HG03432 (cell line): ENCODE data around the gene AHNAK.
"Not testable (repeated sequence)": the region's sequence is repeated elsewhere in the genome, so short reads cannot be mapped to it uniquely, and the experiment has no call there.

ENCODE experiments used
- ATAC-seq: cut with Tn5 transposase; IDR thresholded peaks from one replicate; pipeline ENCODE4 v1.9.1; 2021; ENCODE audit warnings: mild to moderate bottlenecking, moderate library complexity; ENCODE audit not compliant: unreplicated experiment

Gene AHNAK

DNA sequence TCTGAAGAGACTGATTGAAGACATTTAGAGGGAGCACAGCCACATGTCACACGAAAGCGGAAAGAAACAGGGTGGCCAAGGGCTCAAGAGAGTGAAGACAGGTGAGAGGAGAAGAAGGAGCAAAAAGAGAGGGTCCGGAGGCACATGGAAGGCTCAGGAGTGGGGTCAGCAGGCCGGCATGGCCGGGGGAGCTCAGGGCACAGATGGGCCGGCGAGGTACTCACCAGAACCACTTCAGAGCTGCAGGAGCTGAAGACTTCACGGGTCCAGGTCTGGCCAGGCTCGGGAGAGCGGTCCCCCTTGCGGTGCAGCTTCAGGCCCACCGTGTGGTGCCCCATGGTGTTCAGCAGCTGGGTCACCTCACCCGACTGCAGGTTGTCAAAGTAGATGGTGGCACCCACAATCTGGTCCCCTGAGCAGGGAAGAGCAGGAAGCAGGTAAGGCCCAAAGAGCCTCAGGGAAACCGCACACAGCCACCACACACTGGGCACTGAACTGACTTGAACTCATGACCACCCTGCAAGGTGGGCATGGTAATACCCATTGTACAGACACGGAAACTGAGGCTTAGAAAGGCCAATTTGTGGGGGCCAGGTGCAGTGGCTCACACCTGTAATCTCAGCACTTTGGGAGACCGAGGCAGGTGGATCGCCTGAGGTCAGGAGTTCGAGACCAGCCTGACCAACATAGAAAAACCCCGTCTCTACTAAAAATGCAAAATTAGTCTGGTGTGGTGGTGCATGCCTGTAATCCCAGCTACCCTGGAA lies 11.6 kb downstream of the AHNAK start:
- ATAC-seq, result no peak

DNA sequence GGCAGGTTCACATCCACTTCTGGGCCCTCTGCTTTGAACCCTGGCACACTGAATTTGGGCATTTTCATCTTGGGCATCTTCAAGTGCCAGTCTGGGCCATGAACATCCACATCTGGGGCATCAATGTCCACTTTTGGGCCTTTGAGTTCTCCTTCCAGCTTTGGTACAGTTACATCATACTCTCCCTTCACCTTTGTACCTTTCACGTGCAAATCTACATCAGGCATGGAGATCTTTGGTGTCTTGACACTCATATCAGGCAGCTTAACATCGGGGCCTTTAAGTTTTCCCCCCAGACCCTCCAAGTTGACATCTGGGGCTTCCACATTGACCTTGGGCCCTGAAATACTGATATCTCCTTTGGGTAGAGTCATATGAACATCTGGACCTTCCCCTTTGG lies 14.5 kb downstream of the AHNAK start:
- ATAC-seq, result no peak

DNA sequence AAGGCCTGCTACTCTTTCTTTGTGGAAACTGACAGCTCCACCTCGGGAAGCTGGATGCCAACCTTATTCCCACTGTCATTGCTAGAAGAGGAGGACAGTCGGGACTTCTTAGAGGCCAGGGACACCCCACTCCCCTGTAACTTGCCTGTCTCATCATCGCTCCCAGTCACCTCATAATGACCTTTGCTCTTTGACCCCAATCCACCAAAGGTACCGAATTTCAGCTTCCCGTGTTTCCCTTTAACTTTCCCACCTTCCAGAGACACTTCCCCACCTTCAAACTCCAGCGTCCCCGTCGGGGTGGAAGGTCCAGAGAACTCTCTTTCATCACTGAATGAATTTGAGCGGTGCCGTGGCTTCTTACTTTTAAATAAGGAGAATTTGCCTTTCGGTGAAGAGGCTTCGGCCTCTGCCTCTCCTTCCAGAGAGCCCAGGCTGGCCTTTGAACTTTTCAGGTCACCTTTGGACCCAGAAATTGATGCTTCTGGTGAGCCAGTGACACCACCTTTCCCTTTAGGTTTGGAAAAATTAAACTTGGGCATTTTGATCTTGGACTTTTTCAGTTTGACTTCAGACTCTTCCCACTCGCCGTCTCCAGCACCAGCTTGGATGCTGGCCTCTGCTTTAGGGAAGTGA lies 29.8 kb downstream of the AHNAK start:
- ATAC-seq, result no peak

GRCh38 chr11:62514151-62514550 lies 32.5 kb downstream of the AHNAK start:
- ATAC-seq, result no peak

DNA sequence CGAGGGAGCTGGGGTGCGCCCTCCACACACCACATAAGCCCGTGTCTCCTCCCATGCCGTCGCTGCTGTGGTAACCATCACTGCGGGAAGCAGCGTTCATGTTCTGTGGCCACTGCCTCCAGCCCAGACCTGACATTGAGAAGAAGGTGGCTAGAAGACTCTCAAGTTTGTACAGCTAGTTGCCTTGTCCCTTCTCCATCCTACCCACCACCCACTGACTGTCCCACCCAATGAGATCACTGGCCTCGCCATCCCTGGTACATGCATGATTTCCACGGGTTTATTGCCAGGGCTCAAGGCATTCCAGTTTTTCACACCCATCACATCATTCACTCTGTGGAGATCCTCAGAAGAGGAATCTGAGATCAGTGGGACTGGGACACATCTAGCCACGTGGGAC lies 33.0 kb downstream of the AHNAK start:
- ATAC-seq, result no peak

DNA sequence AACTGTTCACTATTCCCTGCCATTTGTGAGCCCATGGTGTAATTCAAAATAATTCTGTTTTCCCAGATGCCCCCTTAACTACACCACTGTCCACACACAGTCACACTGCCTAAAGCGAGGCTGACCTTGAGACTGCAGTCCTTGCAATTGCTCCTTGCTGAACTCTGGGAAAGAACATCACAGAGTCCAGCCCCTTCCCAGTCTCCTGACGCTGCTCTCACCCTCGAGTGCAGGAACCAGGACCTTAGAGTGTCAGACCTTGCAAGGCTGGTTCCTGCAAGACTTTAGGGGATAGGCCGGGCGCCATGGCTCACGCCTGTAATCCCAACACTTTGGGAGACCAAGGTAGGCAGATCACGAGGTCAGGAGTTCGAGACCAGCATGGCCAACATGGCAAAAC lies 33.6 kb downstream of the AHNAK start:
- no peak for ATAC-seq

DNA sequence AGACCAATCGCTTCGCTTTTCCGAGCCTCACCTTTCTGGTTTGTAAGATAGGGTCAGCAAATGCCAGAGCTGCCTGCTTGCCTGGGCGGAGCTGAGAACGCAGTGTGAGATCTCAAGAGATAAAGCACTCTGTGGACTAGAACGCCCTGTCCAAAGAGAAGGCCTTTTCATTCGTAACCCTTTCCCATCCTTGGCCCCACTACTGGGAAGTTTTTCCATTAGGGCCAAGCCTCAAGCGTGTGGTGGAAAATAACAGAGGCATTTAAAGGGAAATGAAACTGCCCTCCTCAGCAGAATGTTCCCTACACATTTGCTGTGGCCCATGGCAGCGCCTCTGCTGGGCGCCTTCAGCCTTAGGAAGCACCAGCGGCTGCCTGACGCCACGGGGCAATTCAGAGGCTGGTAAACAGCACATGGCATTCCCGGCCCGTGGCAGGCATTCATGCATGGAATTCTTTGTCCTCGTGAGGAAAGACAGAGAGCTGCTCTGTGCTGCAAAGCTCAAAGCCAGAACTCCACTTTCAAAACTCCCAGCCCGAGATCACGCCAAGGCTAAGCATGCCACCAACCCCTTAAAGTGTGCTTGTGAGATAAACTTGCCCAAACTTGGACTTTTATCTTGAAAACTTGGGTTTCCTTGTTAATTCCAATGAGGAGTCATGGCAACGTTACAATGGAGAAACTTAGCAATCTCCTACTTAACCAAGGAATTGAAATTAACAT lies 38.1 kb downstream of the AHNAK start:
- ATAC-seq, result no peak

DNA sequence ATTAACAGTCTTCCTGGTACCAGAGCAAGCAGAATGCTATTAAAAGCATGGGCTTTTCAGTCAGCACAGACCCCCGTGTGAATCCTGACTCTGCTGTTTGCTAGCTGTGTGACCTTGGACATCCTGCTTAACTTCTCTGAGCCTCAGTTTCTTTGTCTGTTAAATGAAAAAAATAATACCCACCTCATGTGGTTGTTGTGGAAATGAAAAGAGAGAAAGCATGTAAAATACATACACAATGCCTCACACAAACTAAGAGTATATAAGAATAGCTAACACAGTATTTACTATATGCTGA lies 39.5 kb downstream of the AHNAK start:
- ATAC-seq, result no peak

DNA sequence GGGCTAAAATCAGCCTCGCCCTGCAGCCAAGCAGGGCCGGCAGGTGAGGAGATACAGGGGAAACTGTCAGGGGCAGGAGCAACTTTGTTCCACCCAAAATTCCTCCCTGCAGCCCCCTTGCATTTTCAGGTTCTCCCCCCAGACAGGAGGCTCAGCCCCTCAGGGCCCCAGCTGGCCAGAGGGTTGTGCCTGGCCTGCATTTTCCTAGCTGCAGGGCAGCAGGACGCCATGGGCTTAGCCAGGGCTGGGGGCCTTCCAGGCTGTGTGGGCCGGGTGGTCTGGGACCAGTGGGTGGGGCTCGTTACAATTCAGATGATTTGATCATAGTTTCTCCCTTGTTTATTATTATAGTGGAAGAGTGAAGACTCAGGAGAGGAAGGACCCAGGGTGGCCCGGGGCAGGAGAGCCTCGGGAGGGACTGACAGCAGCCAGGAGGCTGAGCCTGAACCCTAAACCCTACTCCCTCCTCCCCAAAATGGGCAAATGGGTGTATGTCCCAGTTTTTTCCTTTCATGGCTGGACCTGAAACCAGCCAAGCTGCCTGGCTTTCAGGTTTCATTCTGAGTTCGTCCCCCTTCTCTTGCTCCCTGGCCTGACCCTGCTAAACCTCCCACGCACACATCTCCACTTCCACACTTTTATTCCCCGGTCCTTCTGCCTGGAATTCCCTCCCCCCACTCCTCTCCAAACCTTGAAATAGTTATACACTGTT lies 40.0 kb downstream of the AHNAK start:
- no peak for ATAC-seq

- ATAC-seq, result no peak
Observed at GRCh38 chr11:62505440-62506091, 41.0 kb downstream of the AHNAK start.

GRCh38 chr11:62505059-62505439 lies 41.6 kb downstream of the AHNAK start:
- ATAC-seq, result no peak

GRCh38 chr11:62504158-62504973 lies 42.2 kb downstream of the AHNAK start:
- no peak for ATAC-seq

- ATAC-seq, result no peak
Observed at GRCh38 chr11:62502030-62502730, 44.4 kb downstream of the AHNAK start.

DNA sequence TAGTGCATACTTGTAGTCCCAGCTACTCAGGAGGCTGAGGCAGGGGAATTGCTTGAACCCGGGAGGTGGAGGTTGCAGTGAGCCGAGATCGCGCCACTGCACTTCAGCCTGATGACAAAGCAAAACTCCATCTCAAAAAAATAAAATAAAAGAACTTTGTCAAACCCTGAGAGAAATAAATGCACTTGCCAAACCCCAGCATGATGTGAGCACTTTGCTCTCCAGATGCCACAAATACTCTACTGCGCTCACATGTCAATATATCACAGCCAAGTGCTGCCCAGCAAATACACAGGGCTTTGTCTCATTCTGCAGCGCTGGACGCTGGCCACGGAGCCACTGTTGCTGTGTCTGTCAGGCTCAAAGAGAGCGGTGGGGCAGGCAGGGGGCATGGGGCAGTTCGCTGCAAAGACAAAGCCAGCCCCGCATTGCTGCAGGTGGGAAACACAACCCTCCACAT lies 45.1 kb downstream of the AHNAK start:
- no peak for ATAC-seq

DNA sequence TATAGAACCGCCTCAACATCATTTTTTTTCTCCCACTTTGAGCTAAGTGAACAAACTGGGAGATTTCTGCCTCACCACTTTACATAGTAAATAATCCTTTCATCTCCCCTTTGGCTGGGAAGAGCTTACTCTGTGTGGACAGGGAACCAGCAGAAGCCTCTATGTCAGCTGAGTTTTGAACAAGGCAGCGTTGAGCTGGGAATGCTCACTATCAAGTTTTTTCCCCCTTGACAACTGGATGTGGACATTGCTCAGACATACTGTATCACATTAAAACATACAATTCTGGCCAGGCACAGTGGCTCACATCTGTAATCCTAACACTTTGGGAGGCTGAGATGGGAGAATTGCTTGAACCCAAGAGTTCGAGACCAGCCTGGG lies 46.0 kb downstream of the AHNAK start:
- ATAC-seq, result no peak

DNA sequence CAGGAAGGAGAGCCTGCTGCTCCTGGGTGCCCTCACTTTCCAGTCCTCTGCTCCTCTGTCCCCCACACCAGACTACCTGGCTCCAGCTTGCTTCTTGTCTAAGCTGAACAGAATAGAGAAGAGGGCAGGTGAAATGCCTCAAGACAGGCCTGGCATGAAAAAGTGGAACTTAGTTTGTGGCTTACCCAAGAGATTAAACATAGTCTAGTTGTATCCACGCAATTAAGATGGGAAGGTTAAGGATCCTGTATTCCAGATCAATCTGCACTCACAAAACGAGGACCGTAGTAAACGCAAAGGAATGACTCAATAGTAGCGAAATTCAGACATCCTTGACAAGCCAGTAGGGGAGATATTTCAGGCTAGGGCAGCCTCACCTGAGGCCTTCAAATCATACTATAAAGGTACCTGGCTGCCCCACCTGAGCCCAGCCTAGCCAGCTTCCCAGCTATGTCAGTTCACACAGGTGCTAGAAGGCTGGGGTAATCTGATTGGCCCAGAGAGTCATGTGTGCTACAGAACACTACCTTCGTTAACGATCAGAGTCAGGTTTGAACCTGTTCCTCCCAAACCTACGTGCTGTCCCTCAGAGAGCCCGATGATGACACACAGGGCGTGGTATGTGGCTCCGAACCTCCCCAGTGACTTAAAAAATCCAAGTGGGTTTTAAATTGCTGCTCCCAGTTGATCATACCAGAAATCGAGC lies 46.5 kb downstream of the AHNAK start:
- no peak for ATAC-seq

- not testable (repeated sequence) for ATAC-seq
Observed at GRCh38 chr11:62499311-62499943, 47.2 kb downstream of the AHNAK start.

- ATAC-seq, result no peak
Observed at GRCh38 chr11:62498492-62499286, 47.9 kb downstream of the AHNAK start.
